ENCODE data around the gene APOA1. TPM values are rescaled to one million over a fixed set of nuclear protein-coding genes. Genes with fewer than 3 reads are reported as not detected.

The APOA1 gene
- total RNA-seq, 1 experiment from 2014 or later = not detected

DNA sequence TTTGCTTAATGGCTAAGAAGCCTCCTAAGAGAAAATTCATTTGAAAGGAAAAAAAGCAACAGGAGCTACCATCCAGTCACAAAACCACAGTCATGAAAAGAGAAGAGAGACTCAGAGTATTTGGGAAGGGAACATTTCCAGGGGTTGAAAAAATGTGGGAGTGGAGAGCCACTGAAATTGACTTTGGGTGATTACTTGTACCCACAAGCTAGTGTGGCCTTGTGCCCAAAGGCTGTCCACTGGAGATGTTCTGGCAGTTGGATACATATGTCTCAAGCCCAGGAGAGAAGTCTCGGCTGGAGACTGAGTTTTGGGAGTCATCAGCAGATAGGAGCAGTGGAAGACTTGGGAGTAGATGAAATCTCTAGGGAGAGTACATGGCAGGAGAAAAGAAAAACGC, 42.6 kb downstream of the APOA1 start:
- CTCF ChIA-PET = no interaction called here
- no TSS peak for BruUV-seq (replicated peaks)
- no peaks in the 10 kb centered on the region for H3K27me3 ChIP-seq (ENCODE audit: insufficient read depth, low read depth)

DNA sequence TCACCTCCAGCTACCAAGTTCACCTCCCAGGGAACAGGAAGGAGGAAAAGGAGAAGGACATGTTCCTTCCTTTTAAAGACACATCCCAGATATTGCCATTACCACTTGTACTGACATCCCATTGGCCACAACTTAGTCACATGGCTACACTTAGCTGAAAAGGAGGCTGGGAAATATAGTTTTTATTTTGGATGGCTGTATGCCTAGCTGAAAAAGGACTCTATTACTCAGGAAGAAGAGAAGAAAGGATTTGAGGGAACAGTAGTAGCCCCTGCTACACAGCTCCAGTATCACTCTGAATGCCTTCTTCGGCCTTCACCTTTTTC, 43.7 kb downstream of the APOA1 start:
- Histone ChIP-seq H3K27me3 (ENCODE audit: insufficient read depth, low read depth) (no peaks in the 10 kb centered on the region), H3K27ac (no peak overlapping the region), H3K4me2 (no peak overlapping the region), H3K9me2 (ENCODE audit: insufficient read depth) (no peaks in the 10 kb centered on the region), H3K9me3 (ENCODE audit: insufficient read depth, low read depth) (no peaks in the 10 kb centered on the region), H3K4me3 (no peak overlapping the region), H3K4me1 (replicated peaks; ENCODE audit: insufficient read depth) (peaks cover 8% of the 10 kb centered on the region; the same call in 1 of the 2 replicates), H3F3A (ENCODE audit: insufficient read depth, low read depth) (peaks cover 5% of the 10 kb centered on the region), H4K20me1 (ENCODE audit: insufficient read depth) (no peaks in the 10 kb centered on the region), H3K36me3 (ENCODE audit: low read depth) (no peaks in the 10 kb centered on the region), H3K79me2 (ENCODE audit: low read depth) (no peaks in the 10 kb centered on the region), H2AFZ (no peak overlapping the region; the same call in 1 of the 2 replicates)
- POLR2A ChIA-PET (ENCODE audit: unreplicated experiment) = interaction anchor here (0.7 kb wide), 1 partner anchor 285 kb away, joined by 7 read pairs; no protein-coding TSS in a partner anchor
- CTCF ChIA-PET = interaction anchor here (1.3 kb wide), 1 partner anchor 42 kb away, joined by 4 read pairs; no protein-coding TSS in a partner anchor
- intact Hi-C loops (cut with micrococcal nuclease; ENCODE audit: unreplicated experiment) = no loop called here
- no peak for DNase-seq
- BruUV-seq (replicated peaks) = no TSS peak
- no peak for TF ChIP-seq EZH2 (IDR thresholded peaks at IDR 0.05; ENCODE audit: low read depth)

More for the DNA sequence above, 42.6 kb downstream of the APOA1 start:
- H2AFZ ChIP-seq = no peak overlapping the region
- POLR2A ChIA-PET (ENCODE audit: unreplicated experiment) = interaction anchor here (0.7 kb wide), 1 partner anchor 436 kb away, joined by 3 read pairs; no protein-coding TSS in a partner anchor
- no peak overlapping the region for H3K4me3 ChIP-seq
- peaks cover 8% of the 10 kb centered on the region; the same call in 1 of the 2 replicates for H3K4me1 ChIP-seq (replicated peaks; ENCODE audit: insufficient read depth)
- no peaks in the 10 kb centered on the region for H4K20me1 ChIP-seq (ENCODE audit: insufficient read depth)
- no peak for DNase-seq
- peaks cover 5% of the 10 kb centered on the region for H3F3A ChIP-seq (ENCODE audit: insufficient read depth, low read depth)
- H3K9me3 ChIP-seq (ENCODE audit: insufficient read depth, low read depth) = no peaks in the 10 kb centered on the region
- intact Hi-C loops (cut with micrococcal nuclease; ENCODE audit: unreplicated experiment) = no loop called here
- no peak overlapping the region for H3K4me2 ChIP-seq
- no peaks in the 10 kb centered on the region for H3K36me3 ChIP-seq (ENCODE audit: low read depth)
- H3K27ac ChIP-seq = no peak overlapping the region
- no peaks in the 10 kb centered on the region for H3K79me2 ChIP-seq (ENCODE audit: low read depth)
- no peaks in the 10 kb centered on the region for H3K9me2 ChIP-seq (ENCODE audit: insufficient read depth)
- TF ChIP-seq EZH2 (IDR thresholded peaks at IDR 0.05; ENCODE audit: low read depth) = no peak
- TF ChIP-seq, protein P1, sequence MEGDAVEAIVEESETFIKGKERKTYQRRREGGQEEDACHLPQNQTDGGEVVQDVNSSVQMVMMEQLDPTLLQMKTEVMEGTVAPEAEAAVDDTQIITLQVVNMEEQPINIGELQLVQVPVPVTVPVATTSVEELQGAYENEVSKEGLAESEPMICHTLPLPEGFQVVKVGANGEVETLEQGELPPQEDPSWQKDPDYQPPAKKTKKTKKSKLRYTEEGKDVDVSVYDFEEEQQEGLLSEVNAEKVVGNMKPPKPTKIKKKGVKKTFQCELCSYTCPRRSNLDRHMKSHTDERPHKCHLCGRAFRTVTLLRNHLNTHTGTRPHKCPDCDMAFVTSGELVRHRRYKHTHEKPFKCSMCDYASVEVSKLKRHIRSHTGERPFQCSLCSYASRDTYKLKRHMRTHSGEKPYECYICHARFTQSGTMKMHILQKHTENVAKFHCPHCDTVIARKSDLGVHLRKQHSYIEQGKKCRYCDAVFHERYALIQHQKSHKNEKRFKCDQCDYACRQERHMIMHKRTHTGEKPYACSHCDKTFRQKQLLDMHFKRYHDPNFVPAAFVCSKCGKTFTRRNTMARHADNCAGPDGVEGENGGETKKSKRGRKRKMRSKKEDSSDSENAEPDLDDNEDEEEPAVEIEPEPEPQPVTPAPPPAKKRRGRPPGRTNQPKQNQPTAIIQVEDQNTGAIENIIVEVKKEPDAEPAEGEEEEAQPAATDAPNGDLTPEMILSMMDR (conservative IDR thresholded peaks at IDR 0.05) = no peak

DNA sequence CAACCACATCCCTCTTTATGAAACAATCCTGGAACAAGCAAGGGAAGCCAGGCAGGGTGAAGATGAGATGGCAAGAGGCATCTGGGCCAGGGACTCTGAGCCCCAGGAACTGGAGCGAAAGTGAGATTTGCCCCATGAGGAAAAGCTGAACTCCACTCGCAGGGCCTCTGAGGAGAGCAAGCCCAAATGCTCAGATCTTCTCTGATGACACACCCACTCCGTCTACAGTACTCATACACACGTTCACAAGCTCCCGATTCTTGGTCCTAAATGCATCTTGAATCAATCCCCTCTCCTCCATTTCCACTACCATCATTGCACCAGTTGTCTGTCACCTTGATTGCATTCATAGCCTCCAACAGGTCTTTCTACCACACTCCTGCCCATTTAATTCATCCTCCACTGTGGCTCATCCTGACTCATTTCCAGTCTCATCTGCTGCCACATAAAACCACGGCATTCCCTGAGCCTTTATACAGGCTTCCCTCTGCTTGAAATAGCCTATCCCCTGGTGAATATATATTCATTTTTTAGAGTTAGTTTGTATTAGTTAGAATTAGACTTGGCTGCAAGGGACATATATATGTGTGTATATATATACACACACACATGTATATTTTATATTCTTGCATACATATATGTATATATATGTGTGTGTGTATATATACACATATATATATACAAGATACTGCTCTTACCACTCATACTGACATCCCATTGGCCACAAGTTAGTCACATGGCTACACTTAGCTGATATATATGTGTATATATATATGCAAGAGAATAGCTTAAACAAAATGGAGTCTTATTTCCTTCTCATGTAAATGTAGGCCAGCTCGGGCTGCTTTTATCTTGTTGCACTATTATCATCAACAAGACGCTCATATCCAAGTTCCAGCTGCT, 44.3 kb downstream of the APOA1 start:
- no peak overlapping the region for H3K27ac ChIP-seq
- H3K4me2 ChIP-seq = no peak overlapping the region
- no peaks in the 10 kb centered on the region for H3K79me2 ChIP-seq (ENCODE audit: low read depth)
- no TSS peak for BruUV-seq (replicated peaks)
- no peaks in the 10 kb centered on the region for H3K27me3 ChIP-seq (ENCODE audit: insufficient read depth, low read depth)
- H2AFZ ChIP-seq = no peak overlapping the region; the same call in 1 of the 2 replicates
- no peak overlapping the region for H3K4me3 ChIP-seq
- H3K4me1 ChIP-seq (replicated peaks; ENCODE audit: insufficient read depth) = peaks cover 13% of the 10 kb centered on the region
- H3K9me2 ChIP-seq (ENCODE audit: insufficient read depth) = no peaks in the 10 kb centered on the region
- H4K20me1 ChIP-seq (ENCODE audit: insufficient read depth) = no peaks in the 10 kb centered on the region
- ChIA-PET CTCF (interaction anchor here (1.3 kb wide), 1 partner anchor 43 kb away, joined by 4 read pairs; no protein-coding TSS in a partner anchor), POLR2A (ENCODE audit: unreplicated experiment) (interaction anchor here (0.7 kb wide), 1 partner anchor 285 kb away, joined by 7 read pairs; no protein-coding TSS in a partner anchor)
- intact Hi-C loops (cut with micrococcal nuclease; ENCODE audit: unreplicated experiment) = no loop called here
- TF ChIP-seq, protein P1 (conservative IDR thresholded peaks at IDR 0.05) = no peak
- no peak for TF ChIP-seq EZH2 (IDR thresholded peaks at IDR 0.05; ENCODE audit: low read depth)
- no peak for DNase-seq
- H3K36me3 ChIP-seq (ENCODE audit: low read depth) = no peaks in the 10 kb centered on the region
- no peaks in the 10 kb centered on the region for H3K9me3 ChIP-seq (ENCODE audit: insufficient read depth, low read depth)
- H3F3A ChIP-seq (ENCODE audit: insufficient read depth, low read depth) = peaks cover 5% of the 10 kb centered on the region

Data from PC-9 (cell line).